Measurements from ENCODE around the gene TP53TG5. TPM values are rescaled to one million over a fixed set of nuclear protein-coding genes. Genes with fewer than 3 reads are reported as not detected.

TP53TG5 gene
- total and polyA plus RNA-seq, 10 of the 15 experiments (the other 5 are each of a cell fraction or from before 2014, with no cell fraction given): 0.24 TPM; not detected in 9

- TF ChIP-seq HCFC1 (IDR thresholded peaks at IDR 0.05; ENCODE audit: low read length) (no peak), ESRRA (IDR thresholded peaks at IDR 0.05; ENCODE audit: low read length) (no peak), CREB1 (IDR thresholded peaks at IDR 0.05; ENCODE audit: low read depth) (no peak), WRNIP1 (IDR thresholded peaks at IDR 0.05; ENCODE audit: borderline replicate concordance, low read depth, low read length) (no peak), ZNF384 (IDR thresholded peaks at IDR 0.05; ENCODE audit: borderline replicate concordance, low read depth, low read length) (no peak), ZZZ3 (IDR thresholded peaks at IDR 0.05; ENCODE audit: control insufficient read depth, insufficient read length, low read depth) (no peak), NR2F1 (conservative IDR thresholded peaks at IDR 0.05) (no peak), PML (IDR thresholded peaks at IDR 0.05; ENCODE audit: low read length) (no peak)
Observed at GRCh38 chr20:45363611-45364492, 14.3 kb downstream of the TP53TG5 start (continued).

- CTCF ChIA-PET: interaction anchor here (0.6 to 19.4 kb wide), 27 partner anchors 10 to 408 kb away, joined by 3 to 685 read pairs (median 5); partner anchors contain the start of genes PIGT and TP53TG5
- POLR2A ChIA-PET: interaction anchor here (0.6 to 1.5 kb wide), 5 partner anchors 11 to 74 kb away, joined by 3 to 4 read pairs (median 3); no protein-coding TSS in a partner anchor
- H3K9me3 ChIP-seq (replicated peaks; ENCODE audit: control insufficient read depth, insufficient read depth, low read length): no peaks in the 10 kb centered on the region; the same call in 2 of the 3 replicates
- peak within 1 kb of the TSS; percentile 84 for H3K9ac ChIP-seq (ENCODE audit: control insufficient read depth, insufficient read depth, low read length)
- peak within 1 kb of the TSS; percentile 92 for H3K27ac ChIP-seq (ENCODE audit: control insufficient read depth, insufficient read depth)
- H3K36me3 ChIP-seq (ENCODE audit: control insufficient read depth in 2 of 2, insufficient read depth in 2 of 2, low read length in 1 of 2): peaks cover 6 to 7% of the 10 kb centered on the region in 2 experiments; a peak in 3 of 4 replicates
- RAD21 ChIA-PET (ENCODE audit: unreplicated experiment): interaction anchor here (0.8 to 17.6 kb wide), 21 partner anchors 9 to 721 kb away, joined by 3 to 394 read pairs (median 5); partner anchors contain the start of genes PIGT and SDC4
- H2AFZ ChIP-seq (ENCODE audit: control insufficient read depth, low read depth, low read length): peak within 1 kb of the TSS; percentile 98
- H3K4me1 ChIP-seq (ENCODE audit: control insufficient read depth, insufficient read depth, low read length): peaks cover 39% of the 10 kb centered on the region
- H3K27me3 ChIP-seq (replicated peaks in 1 of 2; ENCODE audit: control insufficient read depth in 2 of 2, insufficient read depth in 2 of 2, low read length in 1 of 2): no peaks in the 10 kb centered on the region
- intact Hi-C loops (cut with micrococcal nuclease; ENCODE audit: unreplicated experiment): loop anchor here (1.0 to 2.0 kb wide), 2 partner anchors 74 to 408 kb away; no protein-coding TSS in a partner anchor
- no TSS peak for BruUV-seq (replicated peaks)
- peaks cover 7% of the 10 kb centered on the region for H3K79me2 ChIP-seq (ENCODE audit: control insufficient read depth, insufficient read depth, low read length)
- SMC1A ChIA-PET (ENCODE audit: uncharacterized antibody, unreplicated experiment): interaction anchor here (0.7 to 19.8 kb wide), 22 partner anchors 10 to 408 kb away, joined by 3 to 440 read pairs (median 4); partner anchors contain the start of genes DBNDD2 and PIGT
- peak; percentile 94 for DNase-seq (ENCODE audit: low read depth, low spot score)
- FAIRE-seq: peak; percentile 96
- ATAC-seq: peak; percentile 85
- peak within 1 kb of the TSS; percentile 62 for H3K4me3 ChIP-seq
- peak within 1 kb of the TSS; percentile 98 for H3K4me2 ChIP-seq (ENCODE audit: control insufficient read depth, insufficient read depth)
- whole genome bisulfite sequencing (ENCODE audit: insufficient coverage, insufficient replicate concordance, low lambda C conversion rate, missing lambda C conversion rate): under 1% methylated on average over 55 of the region's 55 CpGs
- H4K20me1 ChIP-seq (ENCODE audit: control insufficient read depth, insufficient read depth): no peaks in the 10 kb centered on the region; the same call in 1 of the 2 replicates
- in situ Hi-C loops (cut with MboI): loop anchor here (10.0 kb wide), 1 partner anchor 752 kb away; the partner anchor contains the start of gene CD40
- TF ChIP-seq EZH2 (IDR thresholded peaks at IDR 0.05; ENCODE audit: borderline replicate concordance, control insufficient read depth, low read depth, low read length) (no peak), E2F8 (IDR thresholded peaks at IDR 0.05; ENCODE audit: low read depth, partially characterized antibody) (no peak), USF2 (IDR thresholded peaks at IDR 0.05; ENCODE audit: borderline replicate concordance, low read depth, low read length) (no peak), SMAD5 (IDR thresholded peaks at IDR 0.05; ENCODE audit: low read depth) (no peak; the same call in 1 of the 2 replicates), MEF2B (IDR thresholded peaks at IDR 0.05; ENCODE audit: partially characterized antibody, poor library complexity, severe bottlenecking) (peak; percentile 71), NFIC (IDR thresholded peaks at IDR 0.05; ENCODE audit: low read depth, low read length) (no peak), BCL11A (IDR thresholded peaks at IDR 0.05; ENCODE audit: low read depth, low read length) (0 out of 2 replicates have a peak, but pooled peaks have one; percentile 3)
Observed at GRCh38 chr20:45362804-45363610, 15.1 kb downstream of the TP53TG5 start, which contains the start of gene SYS1. Gene SYS1, plus strand, starts transcription at chr20:45363156. Its CDS starts 376 bp downstream, at chr20:45363532.

Measured in GM12878 (cell line).